Stimulated activated CD4-positive, alpha-beta T cell treated with anti-CD3 and anti-CD28 coated beads, Interleukin-1b, Interleukin-23, amount 100 ng/mL, for 1 hour (primary cell): Measurements from ENCODE around the gene CDADC1.
"Not testable (repeated sequence)": the region's sequence is repeated elsewhere in the genome, so short reads cannot be mapped to it uniquely, and the experiment has no call there.

Source experiments
- DNase-seq, 2 donors: peaks; one replicate each; pipeline ENCODE4 v3.0.0-alpha.2; 2020; ENCODE audit warnings: low read depth in 2 of 2

CDADC1 gene

GRCh38 chr13:49315756-49316482, 68.2 kb downstream of the CDADC1 start:
- DNase-seq = no peak

GRCh38 chr13:49319551-49319950, 71.8 kb downstream of the CDADC1 start:
- DNase-seq = no peak

- no peak for DNase-seq
These were observed 72.2 kb downstream of the CDADC1 start for GRCh38 chr13:49319951-49320350.

- no peak for DNase-seq
These were observed 73.2 kb downstream of the CDADC1 start for GRCh38 chr13:49320975-49321374.

GRCh38 chr13:49322702-49323101, 75.0 kb downstream of the CDADC1 start:
- DNase-seq = no peak

GRCh38 chr13:49323344-49323743, 75.6 kb downstream of the CDADC1 start:
- no peak for DNase-seq

GRCh38 chr13:49326222-49326917, 78.6 kb downstream of the CDADC1 start:
- DNase-seq = no peak

- not testable (repeated sequence) for DNase-seq
These were observed 79.4 kb downstream of the CDADC1 start for GRCh38 chr13:49327145-49327544.

GRCh38 chr13:49329831-49330545, 82.3 kb downstream of the CDADC1 start:
- DNase-seq = no peak

GRCh38 chr13:49330546-49330864, 82.8 kb downstream of the CDADC1 start:
- DNase-seq = no peak

GRCh38 chr13:49336655-49337054, 88.9 kb downstream of the CDADC1 start:
- no peak for DNase-seq

- DNase-seq = no peak
These were observed 92.4 kb downstream of the CDADC1 start for GRCh38 chr13:49340161-49340560.

- no peak for DNase-seq
These were observed 93.8 kb downstream of the CDADC1 start for GRCh38 chr13:49341517-49341916.

- no peak for DNase-seq
These were observed 94.2 kb downstream of the CDADC1 start for GRCh38 chr13:49341941-49342340.

- DNase-seq = no peak
These were observed 94.7 kb downstream of the CDADC1 start for GRCh38 chr13:49342454-49342853.
